SU-DHL-6 (cell line): ENCODE results near the gene ZNF142.

Experiments
- H2AFZ ChIP-seq: fragments of 200-600 bp; sonication (generic); 2 replicates; pipeline ENCODE4 v1.6.1; 2014; ENCODE audit warnings: low read depth, mild to moderate bottlenecking, moderate library complexity, mixed read lengths, antibody characterized with exemption, low read length; ENCODE audit not compliant: severe bottlenecking
- H3F3A ChIP-seq: fragments of 200-600 bp; shearing (Covaris generic); 2 replicates; pipeline ENCODE4 v1.6.0; 2016; ENCODE audit warnings: antibody characterized with exemption, mild to moderate bottlenecking; ENCODE audit not compliant: insufficient read depth
- H3K27ac ChIP-seq: fragments of 200-600 bp; sonication (generic); 2 replicates; pipeline ENCODE4 v1.5.1; 2016; ENCODE audit warnings: low read depth, mild to moderate bottlenecking, low read length, moderate library complexity, mixed read lengths
- H3K27me3 ChIP-seq: fragments of 200-600 bp; sonication (generic), shearing (Covaris generic); 2 replicates; pipeline ENCODE4 v1.6.0; 2014; ENCODE audit warnings: mild to moderate bottlenecking, low read length
- H3K36me3 ChIP-seq: fragments of 200-600 bp; sonication (generic); 2 replicates; pipeline ENCODE4 v1.6.1; 2014; ENCODE audit warnings: mild to moderate bottlenecking, low read length, mixed read lengths
- H3K4me2 ChIP-seq: fragments of 300-600, 200-600 bp; shearing (Covaris generic), sonication (generic); 2 replicates; pipeline ENCODE4 v1.6.0; 2014; ENCODE audit warnings: low read length, low read depth, mild to moderate bottlenecking; ENCODE audit not compliant: poor library complexity, severe bottlenecking
- H3K4me3 ChIP-seq: fragments of 200-600 bp; sonication (generic); 2 replicates; pipeline ENCODE4 v1.5.1; 2014; ENCODE audit warnings: antibody characterized with exemption, low read length, mild to moderate bottlenecking, mixed read lengths; ENCODE audit not compliant: insufficient read depth, poor library complexity, severe bottlenecking
- H3K79me2 ChIP-seq: fragments of 200-600 bp; sonication (generic); 2 replicates; pipeline ENCODE4 v1.6.1; 2014; ENCODE audit warnings: mild to moderate bottlenecking, low read length, moderate library complexity; ENCODE audit not compliant: insufficient read depth
- H3K9ac ChIP-seq: fragments of 200-600 bp; sonication (generic); 2 replicates; pipeline ENCODE4 v1.7.0; 2014; ENCODE audit warnings: mild to moderate bottlenecking, low read length
- H3K9me2 ChIP-seq: fragments of 200-600 bp; sonication (generic); replicated peaks from 2 replicates; pipeline ENCODE4 v1.6.1; 2014; ENCODE audit warnings: low read length; ENCODE audit not compliant: insufficient read depth
- H3K9me3 ChIP-seq: fragments of 200-600 bp; sonication (generic); 2 replicates; pipeline ENCODE4 v1.6.1; 2014; ENCODE audit warnings: low read length, mixed read lengths; ENCODE audit not compliant: insufficient read depth
- H4K20me1 ChIP-seq: fragments of 200-600 bp; sonication (generic); 2 replicates; pipeline ENCODE4 v1.6.1; 2014; ENCODE audit warnings: low read depth, mild to moderate bottlenecking, antibody characterized with exemption, low read length, moderate library complexity, mixed read lengths
- EZH2phosphoT487 ChIP-seq: fragments of 200-600 bp; sonication (generic), shearing (Covaris generic); conservative IDR thresholded peaks from 2 replicates; pipeline ENCODE4 v1.6.1; 2018; ENCODE audit warnings: mild to moderate bottlenecking, antibody characterized with exemption, low read length, moderate library complexity, mixed read lengths
- TF ChIP-seq, protein P1 (sequence below): fragments of 200-600 bp; sonication (generic); IDR thresholded peaks from one replicate; pipeline ENCODE4 v1.5.1; 2017; ENCODE audit warnings: antibody characterized with exemption, mild to moderate bottlenecking, low read length, moderate library complexity; ENCODE audit not compliant: insufficient read depth, poor library complexity, severe bottlenecking

The ZNF142 gene

DNA sequence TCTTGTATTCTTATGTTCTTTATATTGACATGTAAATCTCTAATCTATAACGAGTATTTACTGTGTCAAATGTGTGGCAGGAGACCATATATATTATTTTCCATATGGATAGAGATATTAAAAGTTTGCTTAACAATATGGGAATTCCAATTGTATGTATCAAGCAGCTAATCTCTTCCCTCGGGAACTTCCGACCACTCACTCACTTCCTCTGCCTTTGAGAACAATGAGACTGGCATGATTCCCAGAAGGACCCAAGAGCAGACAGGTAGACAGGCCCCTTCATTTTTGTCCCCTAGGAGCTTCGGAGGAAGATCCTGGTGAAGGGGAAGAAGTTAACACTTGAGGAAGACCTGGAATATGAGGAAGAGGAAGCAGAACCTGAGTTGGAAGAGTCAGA is 27.6 kb downstream of the ZNF142 start:
- Histone ChIP-seq H3K4me2 (no peak overlapping the region), H2AFZ (no peak overlapping the region), H3K27ac (no peak overlapping the region), H4K20me1 (no peaks in the 10 kb centered on the region), H3K9ac (no peak overlapping the region), H3K27me3 (no peaks in the 10 kb centered on the region), H3K79me2 (no peaks in the 10 kb centered on the region), H3K36me3 (no peaks in the 10 kb centered on the region), H3K9me3 (no peaks in the 10 kb centered on the region), H3K9me2 (no peaks in the 10 kb centered on the region), H3F3A (0 out of 2 replicates have a peak, but pooled peaks cover 2% of the 10 kb centered on the region), H3K4me3 (no peak overlapping the region)
- TF ChIP-seq EZH2phosphoT487, result no peak
- TF ChIP-seq, protein P1, sequence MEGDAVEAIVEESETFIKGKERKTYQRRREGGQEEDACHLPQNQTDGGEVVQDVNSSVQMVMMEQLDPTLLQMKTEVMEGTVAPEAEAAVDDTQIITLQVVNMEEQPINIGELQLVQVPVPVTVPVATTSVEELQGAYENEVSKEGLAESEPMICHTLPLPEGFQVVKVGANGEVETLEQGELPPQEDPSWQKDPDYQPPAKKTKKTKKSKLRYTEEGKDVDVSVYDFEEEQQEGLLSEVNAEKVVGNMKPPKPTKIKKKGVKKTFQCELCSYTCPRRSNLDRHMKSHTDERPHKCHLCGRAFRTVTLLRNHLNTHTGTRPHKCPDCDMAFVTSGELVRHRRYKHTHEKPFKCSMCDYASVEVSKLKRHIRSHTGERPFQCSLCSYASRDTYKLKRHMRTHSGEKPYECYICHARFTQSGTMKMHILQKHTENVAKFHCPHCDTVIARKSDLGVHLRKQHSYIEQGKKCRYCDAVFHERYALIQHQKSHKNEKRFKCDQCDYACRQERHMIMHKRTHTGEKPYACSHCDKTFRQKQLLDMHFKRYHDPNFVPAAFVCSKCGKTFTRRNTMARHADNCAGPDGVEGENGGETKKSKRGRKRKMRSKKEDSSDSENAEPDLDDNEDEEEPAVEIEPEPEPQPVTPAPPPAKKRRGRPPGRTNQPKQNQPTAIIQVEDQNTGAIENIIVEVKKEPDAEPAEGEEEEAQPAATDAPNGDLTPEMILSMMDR, result no peak

DNA sequence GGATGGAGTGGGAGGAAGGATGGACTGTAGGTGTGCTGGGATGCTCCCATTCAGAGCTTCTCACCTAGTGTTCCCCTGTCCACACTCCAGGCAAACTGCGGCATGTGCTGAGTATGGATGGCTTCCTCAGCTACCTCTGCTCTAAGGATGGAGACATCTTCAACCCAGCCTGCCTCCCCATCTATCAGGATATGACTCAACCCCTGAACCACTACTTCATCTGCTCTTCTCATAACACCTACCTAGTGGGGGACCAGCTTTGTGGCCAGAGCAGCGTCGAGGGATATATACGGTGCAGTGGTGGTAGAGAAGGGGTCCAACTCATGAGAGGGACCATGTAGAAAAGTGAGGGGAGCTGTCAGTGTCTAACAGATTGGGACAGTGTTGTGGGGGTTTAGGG is 31.5 kb downstream of the ZNF142 start:
- no peaks in the 10 kb centered on the region for H3K36me3 ChIP-seq
- no peak overlapping the region for H3K4me3 ChIP-seq
- no peaks in the 10 kb centered on the region for H3K79me2 ChIP-seq
- H3K9me2 ChIP-seq, result no peaks in the 10 kb centered on the region
- no peak overlapping the region for H3K27ac ChIP-seq
- H2AFZ ChIP-seq, result no peak overlapping the region
- 0 out of 2 replicates have a peak, but pooled peaks cover 2% of the 10 kb centered on the region for H3F3A ChIP-seq
- TF ChIP-seq EZH2phosphoT487, result no peak
- H4K20me1 ChIP-seq, result no peaks in the 10 kb centered on the region
- H3K4me2 ChIP-seq, result no peak overlapping the region
- no peaks in the 10 kb centered on the region for H3K9me3 ChIP-seq
- H3K9ac ChIP-seq, result no peak overlapping the region
- 0 out of 2 replicates have a peak, but pooled peaks cover 2% of the 10 kb centered on the region for H3K27me3 ChIP-seq

DNA sequence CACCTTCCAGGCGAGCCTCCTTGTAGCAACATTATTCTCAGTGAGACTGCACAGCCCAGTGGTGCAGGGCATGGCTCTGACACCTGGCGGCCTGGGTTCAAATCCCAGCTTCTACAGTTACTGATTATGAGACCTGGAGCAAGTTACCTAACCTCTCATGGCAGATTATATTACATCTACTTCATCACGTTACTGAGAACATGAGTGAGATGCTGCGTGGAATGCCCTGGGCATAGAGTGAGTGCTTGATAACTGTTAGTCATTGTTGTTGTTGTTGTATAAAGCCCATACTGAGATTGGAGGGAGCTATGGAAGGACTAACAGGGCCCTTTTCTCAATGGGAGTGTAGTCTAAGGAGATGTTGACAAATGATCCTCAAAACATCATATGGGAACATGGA is 33.1 kb downstream of the ZNF142 start:
- Histone ChIP-seq H3K36me3 (no peaks in the 10 kb centered on the region), H3K79me2 (no peaks in the 10 kb centered on the region), H3K4me3 (no peak overlapping the region), H3F3A (no peaks in the 10 kb centered on the region), H3K9ac (no peak overlapping the region), H2AFZ (no peak overlapping the region), H3K27me3 (0 out of 2 replicates have a peak, but pooled peaks cover 4% of the 10 kb centered on the region), H3K27ac (no peak overlapping the region), H3K4me2 (no peak overlapping the region), H3K9me2 (no peaks in the 10 kb centered on the region), H3K9me3 (no peaks in the 10 kb centered on the region), H4K20me1 (no peaks in the 10 kb centered on the region)
- TF ChIP-seq, protein P1, result no peak
- TF ChIP-seq EZH2phosphoT487, result no peak

DNA sequence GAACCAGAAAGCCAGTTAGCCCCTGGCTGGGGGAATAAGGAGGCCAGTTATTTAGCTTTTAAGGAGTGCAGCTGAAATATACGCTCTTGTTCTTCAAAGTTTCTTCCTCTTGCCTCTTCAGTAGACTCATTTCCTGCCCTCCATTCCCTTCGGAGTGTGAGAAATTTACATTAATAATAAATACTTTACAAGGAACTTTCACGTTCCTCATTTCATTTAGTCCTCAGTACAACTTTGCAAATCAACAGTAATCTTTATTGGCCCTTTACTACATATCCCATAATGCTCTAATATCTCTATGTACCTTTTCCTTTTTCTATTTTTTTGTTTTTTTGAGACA is 36.1 kb downstream of the ZNF142 start:
- Histone ChIP-seq H3K4me2 (no peak overlapping the region), H3K9ac (no peak overlapping the region)

More for the DNA sequence above, 36.1 kb downstream of the ZNF142 start:
- no peaks in the 10 kb centered on the region for H3K36me3 ChIP-seq
- no peak overlapping the region for H3K4me3 ChIP-seq
- H3K27ac ChIP-seq, result no peak overlapping the region
- H3K9me3 ChIP-seq, result no peaks in the 10 kb centered on the region
- no peaks in the 10 kb centered on the region for H3F3A ChIP-seq
- H3K9me2 ChIP-seq, result no peaks in the 10 kb centered on the region
- H3K79me2 ChIP-seq, result no peaks in the 10 kb centered on the region
- TF ChIP-seq, protein P1, result no peak
- no peak for TF ChIP-seq EZH2phosphoT487
- no peak overlapping the region for H2AFZ ChIP-seq
- no peaks in the 10 kb centered on the region for H4K20me1 ChIP-seq
- H3K27me3 ChIP-seq, result 0 out of 2 replicates have a peak, but pooled peaks cover 4% of the 10 kb centered on the region
